Mammary epithelial cell (primary cell): ENCODE results near the gene MS4A8.

ENCODE experiments used
- CTCF ChIP-seq, 2 donors: IDR thresholded peaks in 1 of 2; conservative IDR thresholded peaks in 1 of 2; 2 replicates each; pipeline ENCODE4 v1.5.1; 2011 to 2012; ENCODE audit warnings: inconsistent platforms in 2 of 2, low read length in 2 of 2, mild to moderate bottlenecking in 2 of 2, control low read depth in 1 of 2, low read depth in 1 of 2; ENCODE audit not compliant: insufficient read depth in 1 of 2; ENCODE audit errors: extremely low read depth in 1 of 2
- EZH2 ChIP-seq: IDR thresholded peaks from 2 replicates; pipeline ENCODE4 v1.6.1; 2012; ENCODE audit warnings: low read length, inconsistent platforms, borderline replicate concordance

GRCh38 chr11:60700689-60701468 lies 1.5 kb downstream of the MS4A8 start:
- TF ChIP-seq CTCF (conservative IDR thresholded peaks at IDR 0.05 in 1 of 2, IDR thresholded peaks at IDR 0.05 in 1 of 2; ENCODE audit: extremely low read depth in 1 of 2, insufficient read depth in 1 of 2, low read depth in 1 of 2, low read length in 2 of 2) (peak; percentile 28 to 34), EZH2 (no peak)
